GM12872 (cell line): Measurements from ENCODE around the gene APOA1.

Experiments
- TF ChIP-seq, protein P1 (sequence below): IDR thresholded peaks from 3 replicates; pipeline ENCODE4 v1.5.1; 2011; ENCODE audit warnings: low read depth, mild to moderate bottlenecking, low read length, moderate library complexity; ENCODE audit not compliant: insufficient read depth

APOA1 gene

DNA sequence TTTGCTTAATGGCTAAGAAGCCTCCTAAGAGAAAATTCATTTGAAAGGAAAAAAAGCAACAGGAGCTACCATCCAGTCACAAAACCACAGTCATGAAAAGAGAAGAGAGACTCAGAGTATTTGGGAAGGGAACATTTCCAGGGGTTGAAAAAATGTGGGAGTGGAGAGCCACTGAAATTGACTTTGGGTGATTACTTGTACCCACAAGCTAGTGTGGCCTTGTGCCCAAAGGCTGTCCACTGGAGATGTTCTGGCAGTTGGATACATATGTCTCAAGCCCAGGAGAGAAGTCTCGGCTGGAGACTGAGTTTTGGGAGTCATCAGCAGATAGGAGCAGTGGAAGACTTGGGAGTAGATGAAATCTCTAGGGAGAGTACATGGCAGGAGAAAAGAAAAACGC lies 42.6 kb downstream of the APOA1 start:
- TF ChIP-seq, protein P1, sequence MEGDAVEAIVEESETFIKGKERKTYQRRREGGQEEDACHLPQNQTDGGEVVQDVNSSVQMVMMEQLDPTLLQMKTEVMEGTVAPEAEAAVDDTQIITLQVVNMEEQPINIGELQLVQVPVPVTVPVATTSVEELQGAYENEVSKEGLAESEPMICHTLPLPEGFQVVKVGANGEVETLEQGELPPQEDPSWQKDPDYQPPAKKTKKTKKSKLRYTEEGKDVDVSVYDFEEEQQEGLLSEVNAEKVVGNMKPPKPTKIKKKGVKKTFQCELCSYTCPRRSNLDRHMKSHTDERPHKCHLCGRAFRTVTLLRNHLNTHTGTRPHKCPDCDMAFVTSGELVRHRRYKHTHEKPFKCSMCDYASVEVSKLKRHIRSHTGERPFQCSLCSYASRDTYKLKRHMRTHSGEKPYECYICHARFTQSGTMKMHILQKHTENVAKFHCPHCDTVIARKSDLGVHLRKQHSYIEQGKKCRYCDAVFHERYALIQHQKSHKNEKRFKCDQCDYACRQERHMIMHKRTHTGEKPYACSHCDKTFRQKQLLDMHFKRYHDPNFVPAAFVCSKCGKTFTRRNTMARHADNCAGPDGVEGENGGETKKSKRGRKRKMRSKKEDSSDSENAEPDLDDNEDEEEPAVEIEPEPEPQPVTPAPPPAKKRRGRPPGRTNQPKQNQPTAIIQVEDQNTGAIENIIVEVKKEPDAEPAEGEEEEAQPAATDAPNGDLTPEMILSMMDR, result no peak

DNA sequence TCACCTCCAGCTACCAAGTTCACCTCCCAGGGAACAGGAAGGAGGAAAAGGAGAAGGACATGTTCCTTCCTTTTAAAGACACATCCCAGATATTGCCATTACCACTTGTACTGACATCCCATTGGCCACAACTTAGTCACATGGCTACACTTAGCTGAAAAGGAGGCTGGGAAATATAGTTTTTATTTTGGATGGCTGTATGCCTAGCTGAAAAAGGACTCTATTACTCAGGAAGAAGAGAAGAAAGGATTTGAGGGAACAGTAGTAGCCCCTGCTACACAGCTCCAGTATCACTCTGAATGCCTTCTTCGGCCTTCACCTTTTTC lies 43.7 kb downstream of the APOA1 start:
- TF ChIP-seq, protein P1, result no peak

GRCh38 chr11:116792869-116793771 lies 44.3 kb downstream of the APOA1 start:
- TF ChIP-seq, protein P1, result no peak

GRCh38 chr11:116792144-116792868 lies 45.1 kb downstream of the APOA1 start:
- TF ChIP-seq, protein P1, result no peak

GRCh38 chr11:116791813-116792143 lies 45.6 kb downstream of the APOA1 start, which contains the start of gene APOA5:
Gene APOA5, minus strand, starts transcription at chr11:116791879. Its CDS starts 19 bp downstream, at chr11:116791860.
- TF ChIP-seq, protein P1, result no peak

GRCh38 chr11:116791002-116791812 lies 46.2 kb downstream of the APOA1 start:
- TF ChIP-seq, protein P1, result peak; percentile 92
